A549 (cell line): Measurements from ENCODE around the gene PKN2. TPM values are rescaled to one million over a fixed set of nuclear protein-coding genes. Genes with fewer than 3 reads are reported as not detected.

Source experiments
- ATAC-seq, 2 experiments: fragments of 200-7000 bp in 1 of 2; fragments of >200 bp in 1 of 2; cut with Nextera tagmentation in 1 of 2; cut with Tn5 transposase in 1 of 2; 3 replicates each; pipeline versions ENCODE4 v1.8.0 to v1.9.1; 2018 to 2020; ENCODE audit warnings: mild to moderate bottlenecking in 1 of 2, moderate library complexity in 1 of 2
- CTCF ChIA-PET: fragments of 300-600 bp; sonication (Branson Sonifier 250); formaldehyde crosslinking; extraction: SDS; loops from one replicate; lab custom pipeline; 2021; ENCODE audit warnings: antibody characterized with exemption, inconsistent platforms; lab: Yijun Ruan, JAX
- POLR2A ChIA-PET: fragments of 350-600 bp; formaldehyde crosslinking; extraction: SDS; loops from one replicate; lab custom pipeline; 2021; ENCODE audit warnings: antibody characterized with exemption, inconsistent platforms; lab: Yijun Ruan, JAX
- DNase-seq, 2 experiments: peaks; one replicate each; pipeline versions ENCODE4 v3.0.0 to v3.0.0-alpha.2; 2011 to 2016; ENCODE audit warnings: low read depth in 1 of 2, low spot score in 1 of 2
- FAIRE-seq: peaks from 2 replicates; lab custom pipeline; 2011; peaks lifted over from hg19 to GRCh38; lab: Jason Lieb, UNC
- H3K27ac ChIP-seq, 2 experiments: fragments of >200 bp; sonication (Bioruptor Twin); formaldehyde crosslinking; 3 replicates each; pipeline ENCODE4 v1.5.1; 2016 to 2017
- H3K4me1 ChIP-seq: fragments of >200 bp; sonication (Bioruptor Twin); formaldehyde crosslinking; 3 replicates; pipeline ENCODE4 v1.6.1; 2016
- H3K4me2 ChIP-seq: fragments of >200 bp; sonication (Bioruptor Twin); formaldehyde crosslinking; 3 replicates; pipeline ENCODE4 v1.6.1; 2016
- H3K4me3 ChIP-seq: fragments of >200 bp; sonication (Bioruptor Twin); formaldehyde crosslinking; 3 replicates; pipeline ENCODE4 v1.5.1; 2016
- H3K9me3 ChIP-seq: fragments of >200 bp; sonication (Bioruptor Twin); formaldehyde crosslinking; 3 replicates; pipeline ENCODE4 v1.6.1; 2016
- CBX2 ChIP-seq: fragments of 200-600 bp; sonication (generic); IDR thresholded peaks from 2 replicates; pipeline ENCODE4 v1.6.1; 2016; ENCODE audit warnings: low read depth, mild to moderate bottlenecking, borderline replicate concordance
- CBX8 ChIP-seq: fragments of 200-600 bp; sonication (generic); IDR thresholded peaks from 2 replicates; pipeline ENCODE4 v1.6.1; 2016
- CHD4 ChIP-seq: fragments of 200-600 bp; sonication (generic); IDR thresholded peaks from 2 replicates; pipeline ENCODE4 v1.6.1; 2016; ENCODE audit warnings: antibody characterized with exemption, mild to moderate bottlenecking, borderline replicate concordance
- EHF ChIP-seq: fragments of 250-450 bp; sonication (Bioruptor Pico); IDR thresholded peaks from 2 replicates; pipeline ENCODE4 v1.5.0; 2020; ENCODE audit warnings: mild to moderate bottlenecking
- HOXA7 ChIP-seq: fragments of 250-450 bp; sonication (Bioruptor Pico); IDR thresholded peaks from 2 replicates; pipeline ENCODE4 v1.5.0; 2020; ENCODE audit warnings: mild to moderate bottlenecking, moderate library complexity
- HOXB13 ChIP-seq: fragments of 250-450 bp; sonication (Bioruptor Pico); IDR thresholded peaks from 2 replicates; pipeline ENCODE4 v1.5.0; 2020; ENCODE audit warnings: low read depth, mild to moderate bottlenecking, moderate library complexity
- JUNB ChIP-seq: fragments of >200 bp; sonication (Bioruptor Twin); formaldehyde crosslinking; IDR thresholded peaks from 2 replicates; pipeline ENCODE4 v1.6.1; 2016
- KDM1A ChIP-seq: fragments of 200-600 bp; sonication (generic); IDR thresholded peaks from 2 replicates; pipeline ENCODE4 v1.6.1; 2016; ENCODE audit warnings: low read depth, mild to moderate bottlenecking
- KDM5A ChIP-seq: fragments of 200-600 bp; sonication (generic); IDR thresholded peaks from 2 replicates; pipeline ENCODE4 v1.6.1; 2016; ENCODE audit warnings: antibody characterized with exemption, mild to moderate bottlenecking
- MYC ChIP-seq: IDR thresholded peaks from 2 replicates; pipeline ENCODE4 v1.6.1; 2012; ENCODE audit warnings: mild to moderate bottlenecking, inconsistent platforms, low read length, improper control_type of control experiment, borderline replicate concordance
- POLR2AphosphoS2 ChIP-seq: conservative IDR thresholded peaks from 2 replicates; pipeline ENCODE4 v1.6.1; 2012; ENCODE audit warnings: low read length, improper control_type of control experiment, inconsistent platforms
- RAD21 ChIP-seq, 2 experiments: fragments of >200 bp in 1 of 2; sonication (Bioruptor Twin) in 1 of 2; formaldehyde crosslinking in 1 of 2; IDR thresholded peaks in 1 of 2; conservative IDR thresholded peaks in 1 of 2; 2 replicates in 1 of 2; 3 replicates in 1 of 2; pipeline ENCODE4 v1.6.1; 2012 to 2018; ENCODE audit warnings: inconsistent platforms in 1 of 2
- RARB ChIP-seq: fragments of 250-450 bp; sonication (Bioruptor Pico); IDR thresholded peaks from 2 replicates; pipeline ENCODE4 v1.8.0; 2021; ENCODE audit warnings: mild to moderate bottlenecking, moderate library complexity
- RFX5 ChIP-seq: fragments of 450-650 bp; IDR thresholded peaks from 2 replicates; pipeline ENCODE4 v1.7.1; 2014; ENCODE audit warnings: antibody characterized with exemption, mild to moderate bottlenecking, moderate library complexity
- RNF2 ChIP-seq: fragments of 200-600 bp; sonication (generic); IDR thresholded peaks from 2 replicates; pipeline ENCODE4 v1.6.1; 2016; ENCODE audit warnings: low read depth, mild to moderate bottlenecking, antibody characterized with exemption, moderate library complexity, borderline replicate concordance
- SMC3 ChIP-seq: fragments of >200 bp; sonication (Bioruptor Twin); formaldehyde crosslinking; IDR thresholded peaks from 3 replicates; pipeline ENCODE4 v1.6.1; 2018; ENCODE audit warnings: inconsistent platforms
- TFCP2L1 ChIP-seq: fragments of 250-450 bp; sonication (Bioruptor Pico); IDR thresholded peaks from 2 replicates; pipeline ENCODE4 v1.5.0; 2021; ENCODE audit warnings: mild to moderate bottlenecking
- TP53 ChIP-seq: fragments of 250-450 bp; sonication (Bioruptor Pico); IDR thresholded peaks from 2 replicates; pipeline ENCODE4 v1.5.0; 2021; ENCODE audit warnings: mild to moderate bottlenecking, moderate library complexity
- ZNF302 ChIP-seq: fragments of 250-450 bp; sonication (Bioruptor Pico); IDR thresholded peaks from 2 replicates; pipeline ENCODE4 v1.9.0; 2021; ENCODE audit warnings: inconsistent platforms, mild to moderate bottlenecking, moderate library complexity
- ZSCAN20 ChIP-seq: fragments of 250-450 bp; sonication (Bioruptor Pico); IDR thresholded peaks from 2 replicates; pipeline ENCODE4 v1.8.0; 2022; ENCODE audit warnings: mild to moderate bottlenecking, moderate library complexity
- WGBS: methylation state at CpG from one replicate; pipeline ENCODE4 v1.1.6; 2017; ENCODE audit errors: missing lambda C conversion rate; 5-methylcytosine and 5-hydroxymethylcytosine counted together
- polyA plus RNA-seq, 4 experiments: library from polyadenylated mRNA; depleted of rRNA in 3 of 4; stranded (reverse); fragments of >200 nt; fragmentation: RNase III in 1 of 4; extraction: RNeasy Plus Mini Kit Qiagen cat#74134 plus additional on column Dnase treatment in 1 of 4; gene quantifications; 2 replicates in 3 of 4; 3 replicates in 1 of 4; pipeline ENCODE4 v1.2.3, GENCODE V29; 2011 to 2017
- TF ChIP-seq, protein P1 (sequence below): fragments of 150-350 bp; IDR thresholded peaks from 2 replicates; pipeline ENCODE4 v1.6.1; 2014; ENCODE audit warnings: low read depth, mild to moderate bottlenecking, low read length
- TF ChIP-seq, protein P2 (sequence below): fragments of 200-600 bp; sonication (generic); IDR thresholded peaks from 2 replicates; pipeline ENCODE4 v1.6.1; 2016; ENCODE audit warnings: antibody characterized with exemption, mild to moderate bottlenecking, moderate library complexity
- TF ChIP-seq, protein P3 (sequence below): IDR thresholded peaks from 2 replicates; pipeline ENCODE4 v1.6.1; 2012
- TF ChIP-seq, protein P4 (sequence below): IDR thresholded peaks from 2 replicates; pipeline ENCODE4 v1.6.1; 2012; ENCODE audit warnings: low read depth, borderline replicate concordance
- TF ChIP-seq, protein P5 (sequence below): fragments of >200 bp; sonication (Bioruptor Twin); formaldehyde crosslinking; IDR thresholded peaks from 2 replicates; pipeline ENCODE4 v1.6.1; 2016

Gene PKN2
- polyA plus RNA-seq, 2 of the 4 experiments (the other 2 are of a cell fraction): 14.4 to 39.6 TPM

DNA sequence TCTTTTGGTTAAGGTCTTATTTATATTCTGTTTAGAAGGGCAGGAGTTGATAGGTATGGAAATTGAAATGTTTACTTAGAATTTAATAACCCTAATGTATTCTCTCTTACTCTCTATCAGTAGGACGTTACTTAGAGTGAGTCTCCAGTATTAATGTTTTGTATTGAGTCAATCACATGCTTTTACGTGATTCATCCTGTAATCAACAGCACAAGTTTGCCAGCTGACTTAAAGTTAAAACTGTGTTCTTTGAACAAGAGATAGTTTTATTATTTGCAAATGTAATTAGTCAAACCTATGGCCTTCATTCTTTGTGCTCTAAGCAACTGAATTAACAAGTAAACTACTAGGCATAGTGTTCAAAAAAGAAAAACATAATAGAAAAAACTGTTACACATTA, 57.3 kb downstream of the PKN2 start:
- H3K4me3 ChIP-seq: no peak overlapping the region
- no peaks in the 10 kb centered on the region for H3K9me3 ChIP-seq
- no peak overlapping the region for H3K4me2 ChIP-seq
- ATAC-seq: no peak
- peaks cover 15% of the 10 kb centered on the region; the same call in 2 of the 3 replicates for H3K4me1 ChIP-seq
- CTCF ChIA-PET: no interaction called here
- DNase-seq: no peak
- POLR2A ChIA-PET: no interaction called here
- no peak overlapping the region for H3K27ac ChIP-seq
- TF ChIP-seq MYC (no peak), TP53 (CRISPR knock-in tag) (no peak), CBX8 (no peak), HOXA7 (CRISPR knock-in tag) (no peak), SMC3 (no peak), RNF2 (no peak), RAD21 (conservative IDR thresholded peaks at IDR 0.05 in 1 of 2, IDR thresholded peaks at IDR 0.05 in 1 of 2) (no peak), KDM1A (no peak), CBX2 (no peak), RFX5 (no peak), ZNF302 (CRISPR knock-in tag) (no peak), RARB (CRISPR knock-in tag) (no peak), POLR2AphosphoS2 (no peak), EHF (no peak)
- TF ChIP-seq, protein P1, sequence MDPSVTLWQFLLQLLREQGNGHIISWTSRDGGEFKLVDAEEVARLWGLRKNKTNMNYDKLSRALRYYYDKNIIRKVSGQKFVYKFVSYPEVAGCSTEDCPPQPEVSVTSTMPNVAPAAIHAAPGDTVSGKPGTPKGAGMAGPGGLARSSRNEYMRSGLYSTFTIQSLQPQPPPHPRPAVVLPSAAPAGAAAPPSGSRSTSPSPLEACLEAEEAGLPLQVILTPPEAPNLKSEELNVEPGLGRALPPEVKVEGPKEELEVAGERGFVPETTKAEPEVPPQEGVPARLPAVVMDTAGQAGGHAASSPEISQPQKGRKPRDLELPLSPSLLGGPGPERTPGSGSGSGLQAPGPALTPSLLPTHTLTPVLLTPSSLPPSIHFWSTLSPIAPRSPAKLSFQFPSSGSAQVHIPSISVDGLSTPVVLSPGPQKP: no peak
- TF ChIP-seq, protein P2, sequence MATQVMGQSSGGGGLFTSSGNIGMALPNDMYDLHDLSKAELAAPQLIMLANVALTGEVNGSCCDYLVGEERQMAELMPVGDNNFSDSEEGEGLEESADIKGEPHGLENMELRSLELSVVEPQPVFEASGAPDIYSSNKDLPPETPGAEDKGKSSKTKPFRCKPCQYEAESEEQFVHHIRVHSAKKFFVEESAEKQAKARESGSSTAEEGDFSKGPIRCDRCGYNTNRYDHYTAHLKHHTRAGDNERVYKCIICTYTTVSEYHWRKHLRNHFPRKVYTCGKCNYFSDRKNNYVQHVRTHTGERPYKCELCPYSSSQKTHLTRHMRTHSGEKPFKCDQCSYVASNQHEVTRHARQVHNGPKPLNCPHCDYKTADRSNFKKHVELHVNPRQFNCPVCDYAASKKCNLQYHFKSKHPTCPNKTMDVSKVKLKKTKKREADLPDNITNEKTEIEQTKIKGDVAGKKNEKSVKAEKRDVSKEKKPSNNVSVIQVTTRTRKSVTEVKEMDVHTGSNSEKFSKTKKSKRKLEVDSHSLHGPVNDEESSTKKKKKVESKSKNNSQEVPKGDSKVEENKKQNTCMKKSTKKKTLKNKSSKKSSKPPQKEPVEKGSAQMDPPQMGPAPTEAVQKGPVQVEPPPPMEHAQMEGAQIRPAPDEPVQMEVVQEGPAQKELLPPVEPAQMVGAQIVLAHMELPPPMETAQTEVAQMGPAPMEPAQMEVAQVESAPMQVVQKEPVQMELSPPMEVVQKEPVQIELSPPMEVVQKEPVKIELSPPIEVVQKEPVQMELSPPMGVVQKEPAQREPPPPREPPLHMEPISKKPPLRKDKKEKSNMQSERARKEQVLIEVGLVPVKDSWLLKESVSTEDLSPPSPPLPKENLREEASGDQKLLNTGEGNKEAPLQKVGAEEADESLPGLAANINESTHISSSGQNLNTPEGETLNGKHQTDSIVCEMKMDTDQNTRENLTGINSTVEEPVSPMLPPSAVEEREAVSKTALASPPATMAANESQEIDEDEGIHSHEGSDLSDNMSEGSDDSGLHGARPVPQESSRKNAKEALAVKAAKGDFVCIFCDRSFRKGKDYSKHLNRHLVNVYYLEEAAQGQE: no peak
- TF ChIP-seq, protein P3, sequence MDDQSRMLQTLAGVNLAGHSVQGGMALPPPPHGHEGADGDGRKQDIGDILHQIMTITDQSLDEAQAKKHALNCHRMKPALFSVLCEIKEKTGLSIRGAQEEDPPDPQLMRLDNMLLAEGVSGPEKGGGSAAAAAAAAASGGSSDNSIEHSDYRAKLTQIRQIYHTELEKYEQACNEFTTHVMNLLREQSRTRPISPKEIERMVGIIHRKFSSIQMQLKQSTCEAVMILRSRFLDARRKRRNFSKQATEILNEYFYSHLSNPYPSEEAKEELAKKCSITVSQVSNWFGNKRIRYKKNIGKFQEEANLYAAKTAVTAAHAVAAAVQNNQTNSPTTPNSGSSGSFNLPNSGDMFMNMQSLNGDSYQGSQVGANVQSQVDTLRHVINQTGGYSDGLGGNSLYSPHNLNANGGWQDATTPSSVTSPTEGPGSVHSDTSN: no peak
- TF ChIP-seq, protein P4, sequence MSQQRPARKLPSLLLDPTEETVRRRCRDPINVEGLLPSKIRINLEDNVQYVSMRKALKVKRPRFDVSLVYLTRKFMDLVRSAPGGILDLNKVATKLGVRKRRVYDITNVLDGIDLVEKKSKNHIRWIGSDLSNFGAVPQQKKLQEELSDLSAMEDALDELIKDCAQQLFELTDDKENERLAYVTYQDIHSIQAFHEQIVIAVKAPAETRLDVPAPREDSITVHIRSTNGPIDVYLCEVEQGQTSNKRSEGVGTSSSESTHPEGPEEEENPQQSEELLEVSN: no peak
- 63% methylated on average over 2 of the region's 2 CpGs for WGBS
- no peak for FAIRE-seq

DNA sequence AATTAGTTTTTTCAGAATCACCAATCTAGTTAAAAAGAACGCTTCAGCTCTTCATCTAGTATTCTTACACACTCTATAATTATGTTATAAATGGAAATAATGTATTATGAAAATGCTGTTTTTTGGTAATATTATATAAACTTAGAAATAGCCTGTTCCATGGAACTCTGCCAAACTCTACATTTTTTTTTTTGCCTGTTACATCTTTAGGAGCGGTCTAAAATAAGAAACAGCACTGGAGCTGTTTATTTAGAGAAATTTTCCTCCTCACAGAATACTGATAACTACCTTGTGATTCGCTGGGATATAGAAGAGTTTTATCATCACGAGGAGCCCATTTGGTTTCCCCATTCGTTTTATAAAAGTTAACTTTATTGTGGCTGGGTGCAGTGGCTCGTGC, 58.5 kb downstream of the PKN2 start:
- DNase-seq: no peak
- FAIRE-seq: no peak
- TF ChIP-seq CHD4 (no peak), JUNB (no peak), HOXB13 (CRISPR knock-in tag) (no peak), ZSCAN20 (no peak), KDM5A (no peak), TFCP2L1 (no peak)
- TF ChIP-seq, protein P5, sequence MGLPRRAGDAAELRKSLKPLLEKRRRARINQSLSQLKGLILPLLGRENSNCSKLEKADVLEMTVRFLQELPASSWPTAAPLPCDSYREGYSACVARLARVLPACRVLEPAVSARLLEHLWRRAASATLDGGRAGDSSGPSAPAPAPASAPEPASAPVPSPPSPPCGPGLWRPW: no peak
- TF ChIP-seq, all 56 proteins: peak for 0
- CTCF ChIA-PET: no interaction called here
- WGBS: 94% methylated on average over 6 of the region's 6 CpGs
- POLR2A ChIA-PET: no interaction called here
- Histone ChIP-seq H3K4me3 (no peak overlapping the region), H3K4me2 (no peak overlapping the region), H3K4me1 (peaks cover 15% of the 10 kb centered on the region; the same call in 2 of the 3 replicates), H3K9me3 (no peaks in the 10 kb centered on the region), H3K27ac (no peak overlapping the region)
- ATAC-seq: no peak
